GM12878 (cell line): ENCODE results near the gene DIP2B. TPM values are rescaled to one million over a fixed set of nuclear protein-coding genes. Genes with fewer than 3 reads are reported as not detected.

Experiments
- ATAC-seq: fragments of 200-7000 bp; cut with Tn5 transposase; 3 replicates; pipeline ENCODE4 v1.9.1; 2020; ENCODE audit warnings: mild to moderate bottlenecking, moderate library complexity
- BruUV-seq: library from RNA; stranded (reverse); fragments of 400-500 nt; replicated peaks from 2 replicates; lab custom pipeline; 2021; lab: Mats Ljungman, UMichigan
- CTCF ChIA-PET: fragments of 300-600 bp; sonication (Branson Sonifier 250); formaldehyde crosslinking; extraction: SDS; loops from one replicate; lab custom pipeline; 2021; ENCODE audit warnings: inconsistent platforms; lab: Yijun Ruan, JAX
- POLR2A ChIA-PET: fragments of 350-600 bp; formaldehyde crosslinking; extraction: SDS; loops from one replicate; lab custom pipeline; 2021; ENCODE audit warnings: inconsistent platforms; lab: Charles Lee
- RAD21 ChIA-PET: fragments of 300-600 bp; sonication (Branson Sonifier 250); formaldehyde crosslinking; loops from one replicate; lab custom pipeline; 2023; ENCODE audit warnings: antibody characterized with exemption; ENCODE audit not compliant: unreplicated experiment; lab: Charles Lee
- SMC1A ChIA-PET: fragments of 300-600 bp; sonication (Branson Sonifier 250); formaldehyde crosslinking; loops from one replicate; lab custom pipeline; 2023; ENCODE audit not compliant: unreplicated experiment, uncharacterized antibody; lab: Charles Lee
- DNase-seq: peaks from one replicate; pipeline ENCODE4 v3.0.0-alpha.2; 2011; ENCODE audit warnings: low read depth, low spot score
- FAIRE-seq: peaks from 3 replicates; lab custom pipeline; 2011; peaks lifted over from hg19 to GRCh38; lab: Jason Lieb, UNC
- H2AFZ ChIP-seq: 2 replicates; pipeline ENCODE4 v1.6.0; 2011; ENCODE audit warnings: low read depth, low read length, control low read depth; ENCODE audit not compliant: control insufficient read depth
- H3K27ac ChIP-seq: 2 replicates; pipeline ENCODE4 v1.5.1; 2011; ENCODE audit warnings: control low read depth; ENCODE audit not compliant: control insufficient read depth, insufficient read depth
- H3K27me3 ChIP-seq, 2 experiments: replicated peaks in 1 of 2; 2 replicates each; pipeline versions ENCODE4 v1.6.0 to v1.6.1; 2011; ENCODE audit warnings: low read length in 1 of 2; ENCODE audit not compliant: control insufficient read depth in 2 of 2, insufficient read depth in 2 of 2
- H3K36me3 ChIP-seq, 2 experiments: 2 replicates each; pipeline ENCODE4 v1.5.1; 2011; ENCODE audit warnings: low read length in 1 of 2; ENCODE audit not compliant: control insufficient read depth in 2 of 2, insufficient read depth in 2 of 2
- H3K4me1 ChIP-seq: 2 replicates; pipeline ENCODE4 v1.6.1; 2011; ENCODE audit warnings: mild to moderate bottlenecking, low read length, moderate library complexity, mixed read lengths; ENCODE audit not compliant: control insufficient read depth, insufficient read depth
- H3K4me2 ChIP-seq: 2 replicates; pipeline ENCODE4 v1.6.0; 2011; ENCODE audit warnings: control low read depth; ENCODE audit not compliant: control insufficient read depth, insufficient read depth
- H3K4me3 ChIP-seq: fragments of 200-600 bp; sonication (generic); 2 replicates; pipeline ENCODE4 v1.5.1; 2016
- H3K79me2 ChIP-seq: 2 replicates; pipeline ENCODE4 v1.6.0; 2011; ENCODE audit warnings: low read length; ENCODE audit not compliant: control insufficient read depth, insufficient read depth
- H3K9ac ChIP-seq: 2 replicates; pipeline ENCODE4 v1.8.0; 2011; ENCODE audit warnings: low read length, control low read depth, mixed read lengths; ENCODE audit not compliant: control insufficient read depth, insufficient read depth
- H3K9me3 ChIP-seq: replicated peaks from 3 replicates; pipeline ENCODE4 v1.5.1; 2011; ENCODE audit warnings: mild to moderate bottlenecking, low read length; ENCODE audit not compliant: control insufficient read depth, insufficient read depth
- H4K20me1 ChIP-seq: 2 replicates; pipeline ENCODE4 v1.6.0; 2011; ENCODE audit not compliant: control insufficient read depth, insufficient read depth
- BMI1 ChIP-seq: fragments of 450-650 bp; IDR thresholded peaks from 2 replicates; pipeline ENCODE4 v1.6.1; 2016; ENCODE audit warnings: mild to moderate bottlenecking, moderate library complexity, borderline replicate concordance
- BRCA1 ChIP-seq: IDR thresholded peaks from 2 replicates; pipeline ENCODE4 v1.6.1; 2011; ENCODE audit warnings: low read depth, low read length, improper control_type of control experiment
- HSF1 ChIP-seq: fragments of 150-350 bp; IDR thresholded peaks from 2 replicates; pipeline ENCODE4 v1.6.1; 2014; ENCODE audit warnings: mild to moderate bottlenecking, low read depth, low read length
- TAF1 ChIP-seq: IDR thresholded peaks from 2 replicates; pipeline ENCODE4 v1.6.1; 2011; ENCODE audit warnings: mild to moderate bottlenecking, low read depth, low read length, borderline replicate concordance
- USF1 ChIP-seq: IDR thresholded peaks from 2 replicates; pipeline ENCODE4 v1.6.1; 2011; ENCODE audit warnings: borderline replicate concordance, low read depth, mild to moderate bottlenecking, moderate library complexity, mixed read lengths, low read length; ENCODE audit not compliant: insufficient read depth; ENCODE audit errors: extremely low read length
- WRNIP1 ChIP-seq: IDR thresholded peaks from 2 replicates; pipeline ENCODE4 v1.6.1; 2011; ENCODE audit warnings: low read depth, low read length, improper control_type of control experiment, borderline replicate concordance
- WGBS: methylation state at CpG from one replicate; pipeline ENCODE4 v1.1.6; 2016; ENCODE audit warnings: low lambda C conversion rate; ENCODE audit not compliant: insufficient replicate concordance, insufficient coverage; ENCODE audit errors: missing lambda C conversion rate; 5-methylcytosine and 5-hydroxymethylcytosine counted together
- in situ Hi-C: fragments of 300-500 bp; cut with MboI; formaldehyde crosslinking; loops from 9 replicates; pipeline ENCODE4 v1.14.3; 2018; ENCODE audit warnings: mixed read lengths
- intact Hi-C: fragments of 100-400 bp; cut with micrococcal nuclease; formaldehyde crosslinking; loops from one replicate; pipeline ENCODE4 v1.14.2; 2022; ENCODE audit not compliant: unreplicated experiment
- polyA plus RNA-seq, 11 experiments: library from polyadenylated mRNA; depleted of rRNA in 4 of 11; unstranded in 6 of 11; stranded (reverse) in 5 of 11; fragments of >200 nt; fragmentation: Nextera tagmentation in 4 of 11; fragmentation: Illumina TruSeq in 1 of 11; extraction: Ambion mirVana in 4 of 11; extraction: Trizol in 1 of 11; gene quantifications; 1 replicate in 1 of 11; 2 replicates in 10 of 11; pipeline versions ENCODE4 v1.2.1 to v1.2.3, GENCODE V29; 2011 to 2016; ENCODE audit warnings: inconsistent platforms in 2 of 11, missing spikeins in 2 of 11, low read depth in 1 of 11
- total RNA-seq, 4 experiments: library from RNA; depleted of rRNA in 3 of 4; stranded (reverse); fragments of >200 nt in 3 of 4; fragmentation: Illumina TruSeq in 1 of 4; extraction: Trizol in 1 of 4; gene quantifications; 2 replicates each; pipeline versions ENCODE4 v1.2.1 to v1.2.3, GENCODE V29; 2013 to 2021

DIP2B gene
- total and polyA plus RNA-seq, 10 of the 15 experiments (the other 5 are each of a cell fraction or from before 2014, with no cell fraction given) = 4.5 to 30.0 (median 18.6) TPM

GRCh38 chr12:50555471-50555885 lies 50.7 kb downstream of the DIP2B start:
- Histone ChIP-seq H3K27me3 (no peaks in the 10 kb centered on the region), H4K20me1 (no peaks in the 10 kb centered on the region), H3K9ac (no peak overlapping the region), H3K4me3 (no peak overlapping the region), H2AFZ (no peak overlapping the region), H3K4me2 (no peak overlapping the region), H3K4me1 (no peaks in the 10 kb centered on the region; the same call in 1 of the 2 replicates), H3K36me3 (peaks cover 0 to 1% of the 10 kb centered on the region in 2 experiments; a peak in 2 of 4 replicates), H3K27ac (no peak overlapping the region), H3K9me3 (no peaks in the 10 kb centered on the region; the same call in 2 of the 3 replicates), H3K79me2 (peaks cover 25% of the 10 kb centered on the region)
- CTCF ChIA-PET = interaction anchor here (1.6 kb wide), 1 partner anchor 46 kb away, joined by 5 read pairs; no protein-coding TSS in a partner anchor
- ATAC-seq (no peak), FAIRE-seq (no peak)
- 68% methylated on average over 4 of the region's 4 CpGs for WGBS
- SMC1A ChIA-PET = interaction anchor here (1.0 to 1.1 kb wide), 3 partner anchors 12 to 46 kb away, joined by 3 to 5 read pairs (median 3); no protein-coding TSS in a partner anchor
- intact Hi-C loops (no loop called here), in situ Hi-C loops (no loop called here)
- RAD21 ChIA-PET = interaction anchor here (0.6 kb wide), 1 partner anchor 37 kb away, joined by 3 read pairs; no protein-coding TSS in a partner anchor
- BruUV-seq = no TSS peak
- POLR2A ChIA-PET = no interaction called here
- TF ChIP-seq TAF1 (no peak), WRNIP1 (no peak), BMI1 (no peak), HSF1 (no peak), BRCA1 (no peak), USF1 (no peak)
- TF ChIP-seq, all 136 proteins: peak for 0
- DNase-seq = no peak
